Measurements from ENCODE around the gene SLC13A2. TPM values are rescaled to one million over a fixed set of nuclear protein-coding genes. Genes with fewer than 3 reads are reported as not detected.

SLC13A2 gene
- total RNA-seq, 1 donor from 2014 or later, result not detected

DNA sequence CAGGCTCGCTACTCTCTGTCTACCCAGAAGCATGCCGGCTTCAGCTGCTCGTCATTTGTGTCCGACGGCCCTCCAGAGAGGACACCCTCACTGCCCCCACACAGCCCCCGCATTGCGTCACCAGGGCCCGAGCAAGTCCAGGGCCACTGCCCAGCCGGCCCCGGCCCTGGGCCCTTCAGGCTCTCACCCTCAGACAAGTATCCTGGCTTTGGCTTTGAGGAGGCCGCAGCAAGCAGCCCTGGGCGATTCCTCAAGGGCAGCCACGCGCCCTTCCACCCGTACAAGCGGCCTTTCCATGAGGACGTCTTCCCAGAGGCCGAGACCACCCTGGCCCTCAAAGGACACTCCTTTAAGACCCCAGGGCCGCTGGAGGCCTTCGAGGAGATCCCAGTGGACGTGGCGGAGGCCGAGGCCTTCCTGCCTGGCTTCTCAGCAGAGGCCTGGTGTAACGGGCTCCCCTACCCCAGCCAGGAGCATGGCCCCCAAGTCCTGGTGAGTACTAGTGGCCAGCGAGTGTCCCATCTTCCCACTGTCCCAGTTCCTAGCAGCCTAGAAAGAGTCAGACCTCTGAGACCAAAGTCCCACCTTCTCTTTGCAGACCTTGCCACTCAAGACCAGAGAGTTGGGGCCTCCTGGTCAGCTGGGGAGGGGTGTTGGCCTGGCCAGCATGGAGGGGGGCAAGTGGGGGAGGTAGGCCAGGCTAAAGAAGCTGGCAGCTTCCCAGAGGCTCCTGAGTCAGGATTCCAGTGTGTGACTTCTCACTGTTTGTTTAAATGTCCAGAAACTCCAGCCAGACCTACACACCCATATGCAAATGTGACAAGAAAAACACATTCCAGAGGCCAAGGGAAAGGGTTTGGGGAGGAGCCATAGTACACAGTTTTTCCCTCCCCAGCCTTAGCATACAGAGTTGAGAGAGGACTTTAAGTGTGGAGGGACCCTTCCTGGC, 51.3 kb downstream of the SLC13A2 start:
- Mint-ChIP-seq H3K27ac (peak overlapping the region; percentile 85), H3K9me3 (no peaks in the 10 kb centered on the region), H3K36me3 (no peaks in the 10 kb centered on the region), H3K27me3 (ENCODE audit: low read depth) (no peaks in the 10 kb centered on the region), H3K4me3 (no peak overlapping the region), H3K4me1 (peaks cover 20% of the 10 kb centered on the region)
- no peak for DNase-seq (ENCODE audit: low spot score in 2 of 2, unreplicated experiment in 2 of 2)
- TF ChIP-seq, protein P1, sequence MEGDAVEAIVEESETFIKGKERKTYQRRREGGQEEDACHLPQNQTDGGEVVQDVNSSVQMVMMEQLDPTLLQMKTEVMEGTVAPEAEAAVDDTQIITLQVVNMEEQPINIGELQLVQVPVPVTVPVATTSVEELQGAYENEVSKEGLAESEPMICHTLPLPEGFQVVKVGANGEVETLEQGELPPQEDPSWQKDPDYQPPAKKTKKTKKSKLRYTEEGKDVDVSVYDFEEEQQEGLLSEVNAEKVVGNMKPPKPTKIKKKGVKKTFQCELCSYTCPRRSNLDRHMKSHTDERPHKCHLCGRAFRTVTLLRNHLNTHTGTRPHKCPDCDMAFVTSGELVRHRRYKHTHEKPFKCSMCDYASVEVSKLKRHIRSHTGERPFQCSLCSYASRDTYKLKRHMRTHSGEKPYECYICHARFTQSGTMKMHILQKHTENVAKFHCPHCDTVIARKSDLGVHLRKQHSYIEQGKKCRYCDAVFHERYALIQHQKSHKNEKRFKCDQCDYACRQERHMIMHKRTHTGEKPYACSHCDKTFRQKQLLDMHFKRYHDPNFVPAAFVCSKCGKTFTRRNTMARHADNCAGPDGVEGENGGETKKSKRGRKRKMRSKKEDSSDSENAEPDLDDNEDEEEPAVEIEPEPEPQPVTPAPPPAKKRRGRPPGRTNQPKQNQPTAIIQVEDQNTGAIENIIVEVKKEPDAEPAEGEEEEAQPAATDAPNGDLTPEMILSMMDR (IDR thresholded peaks at IDR 0.05; ENCODE audit: unreplicated experiment), result no peak

DNA sequence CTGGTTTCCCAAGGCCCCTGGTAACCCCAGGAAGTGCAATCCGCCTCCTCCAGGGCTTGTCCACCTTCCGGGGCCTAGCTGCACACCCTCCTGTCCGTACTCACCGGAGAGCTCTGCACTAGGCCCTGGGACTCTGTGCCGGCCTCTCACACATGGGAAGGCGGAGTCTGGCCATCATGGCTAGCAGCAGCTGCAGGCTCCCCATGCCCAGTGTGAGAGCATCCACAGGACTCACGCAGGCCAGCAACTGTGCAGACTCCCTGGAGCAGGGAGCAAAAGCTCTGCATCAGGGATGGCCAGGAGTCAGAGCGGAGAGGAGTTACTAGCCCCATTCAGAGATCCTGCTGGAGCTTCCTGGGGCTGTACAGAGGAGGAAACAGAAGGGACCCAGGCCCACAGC, 52.9 kb downstream of the SLC13A2 start:
- peaks cover 20% of the 10 kb centered on the region for H3K4me1 Mint-ChIP-seq
- H3K27ac Mint-ChIP-seq, result no peak overlapping the region
- TF ChIP-seq, protein P1 (IDR thresholded peaks at IDR 0.05; ENCODE audit: unreplicated experiment), result no peak
- DNase-seq (ENCODE audit: low spot score in 2 of 2, unreplicated experiment in 2 of 2), result no peak
- no peaks in the 10 kb centered on the region for H3K9me3 Mint-ChIP-seq
- H3K36me3 Mint-ChIP-seq, result no peaks in the 10 kb centered on the region
- H3K27me3 Mint-ChIP-seq (ENCODE audit: low read depth), result no peaks in the 10 kb centered on the region
- H3K4me3 Mint-ChIP-seq, result no peak overlapping the region

DNA sequence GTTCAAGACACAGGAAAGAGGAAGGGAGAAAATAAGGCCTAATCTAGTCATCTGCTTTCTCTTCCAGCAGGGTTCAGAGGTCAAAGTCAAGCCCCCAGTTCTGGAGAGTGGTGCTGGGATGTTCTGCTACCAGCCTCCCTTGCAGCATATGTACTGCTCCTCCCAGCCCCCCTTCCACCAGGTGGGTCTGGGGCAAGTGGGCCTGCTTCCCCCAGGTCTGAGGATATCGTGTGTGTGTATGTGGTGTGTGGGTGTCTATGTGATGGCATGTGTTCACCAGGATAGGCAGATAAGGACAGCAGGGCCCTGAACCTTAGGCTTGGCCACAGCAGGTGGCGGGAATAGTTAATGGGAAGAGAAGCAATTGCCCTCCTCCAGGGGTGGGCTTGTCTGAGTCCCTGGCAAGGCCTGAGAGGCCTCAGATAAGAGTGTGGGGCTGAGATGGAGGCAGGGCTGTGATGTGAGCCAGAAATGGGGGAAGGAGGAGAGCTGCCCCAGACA, 53.8 kb downstream of the SLC13A2 start:
- Mint-ChIP-seq H3K27me3 (ENCODE audit: low read depth) (no peaks in the 10 kb centered on the region), H3K36me3 (no peaks in the 10 kb centered on the region), H3K27ac (no peak overlapping the region), H3K9me3 (no peaks in the 10 kb centered on the region), H3K4me3 (no peak overlapping the region), H3K4me1 (peaks cover 20% of the 10 kb centered on the region)
- TF ChIP-seq, protein P1 (IDR thresholded peaks at IDR 0.05; ENCODE audit: unreplicated experiment), result no peak
- DNase-seq (ENCODE audit: low spot score in 2 of 2, unreplicated experiment in 2 of 2), result no peak

DNA sequence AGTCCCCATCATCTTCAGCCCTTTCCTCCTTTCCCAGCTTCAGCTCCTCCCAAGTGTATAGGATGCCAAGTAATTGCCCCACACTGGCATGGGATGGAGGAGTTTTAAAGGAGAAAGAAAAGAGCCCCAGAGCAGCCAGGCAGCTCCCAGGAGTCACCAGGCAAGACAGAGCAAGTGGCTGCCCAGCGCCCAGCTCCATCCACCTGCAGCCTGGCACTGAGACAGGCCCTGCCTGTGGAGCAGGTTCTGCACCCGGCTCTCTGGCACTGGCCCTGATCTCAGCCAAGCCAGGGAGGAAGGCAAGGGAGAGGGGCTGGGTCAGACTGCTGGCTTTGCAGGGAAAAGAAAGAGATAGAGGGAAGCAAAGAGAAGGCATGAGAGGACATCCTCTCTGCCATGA, 54.4 kb downstream of the SLC13A2 start:
- no peak overlapping the region for H3K4me3 Mint-ChIP-seq
- no peaks in the 10 kb centered on the region for H3K27me3 Mint-ChIP-seq (ENCODE audit: low read depth)

DNA sequence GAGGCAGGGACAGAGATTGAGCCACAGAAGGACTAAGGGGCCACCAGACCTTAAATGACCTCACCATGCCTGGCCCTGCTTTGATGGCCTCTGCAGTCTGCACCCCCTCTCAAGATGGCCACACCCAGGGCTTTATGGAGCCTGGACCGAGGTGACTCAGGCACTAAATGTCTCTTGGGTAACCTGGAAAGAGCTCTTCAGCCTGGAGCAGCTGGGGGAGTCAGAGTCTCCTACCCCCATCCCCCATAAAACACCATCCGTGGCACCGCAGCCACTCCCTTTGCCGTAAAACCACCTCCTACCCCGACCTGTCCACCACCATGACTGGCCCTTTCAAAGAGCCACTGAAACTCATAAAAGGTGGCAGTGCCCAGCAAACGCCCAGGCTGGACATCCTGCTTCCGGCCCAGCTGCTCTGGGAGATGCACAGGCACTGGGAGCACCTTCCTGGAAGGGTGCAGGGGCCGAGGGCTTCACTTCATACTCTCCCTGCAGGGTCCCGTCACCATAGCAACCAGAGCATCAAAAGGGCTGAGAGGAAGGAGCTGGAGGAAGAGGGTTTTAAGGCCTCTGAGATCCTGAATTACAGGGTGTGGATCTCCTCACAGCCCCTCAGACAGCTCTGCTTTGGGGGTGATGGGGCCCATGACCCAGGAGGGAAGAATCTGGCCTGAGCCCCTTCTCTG, 55.0 kb downstream of the SLC13A2 start:
- no peaks in the 10 kb centered on the region for H3K36me3 Mint-ChIP-seq

More for the DNA sequence above, 54.4 kb downstream of the SLC13A2 start:
- Mint-ChIP-seq H3K27ac (no peak overlapping the region), H3K36me3 (no peaks in the 10 kb centered on the region), H3K9me3 (no peaks in the 10 kb centered on the region), H3K4me1 (peaks cover 20% of the 10 kb centered on the region)
- TF ChIP-seq, protein P1 (IDR thresholded peaks at IDR 0.05; ENCODE audit: unreplicated experiment), result no peak
- DNase-seq (ENCODE audit: low spot score in 2 of 2, unreplicated experiment in 2 of 2), result no peak

More for the DNA sequence above, 55.0 kb downstream of the SLC13A2 start:
- Mint-ChIP-seq H3K4me1 (peaks cover 20% of the 10 kb centered on the region), H3K4me3 (no peak overlapping the region), H3K27me3 (ENCODE audit: low read depth) (no peaks in the 10 kb centered on the region), H3K9me3 (no peaks in the 10 kb centered on the region), H3K27ac (no peak overlapping the region)
- TF ChIP-seq, protein P1 (IDR thresholded peaks at IDR 0.05; ENCODE audit: unreplicated experiment), result no peak
- DNase-seq (ENCODE audit: low spot score in 2 of 2, unreplicated experiment in 2 of 2), result no peak

Measured in mesothelial cell of epicardium (in vitro differentiated cells).